ENCODE results near the gene TBC1D3B.
A peak's percentile ranks its signal among the peaks of the same experiment; 100 is the strongest.
"Not testable (repeated sequence)": the region's sequence is repeated elsewhere in the genome, so short reads cannot be mapped to it uniquely, and the experiment has no call there.

Gene TBC1D3B

DNA sequence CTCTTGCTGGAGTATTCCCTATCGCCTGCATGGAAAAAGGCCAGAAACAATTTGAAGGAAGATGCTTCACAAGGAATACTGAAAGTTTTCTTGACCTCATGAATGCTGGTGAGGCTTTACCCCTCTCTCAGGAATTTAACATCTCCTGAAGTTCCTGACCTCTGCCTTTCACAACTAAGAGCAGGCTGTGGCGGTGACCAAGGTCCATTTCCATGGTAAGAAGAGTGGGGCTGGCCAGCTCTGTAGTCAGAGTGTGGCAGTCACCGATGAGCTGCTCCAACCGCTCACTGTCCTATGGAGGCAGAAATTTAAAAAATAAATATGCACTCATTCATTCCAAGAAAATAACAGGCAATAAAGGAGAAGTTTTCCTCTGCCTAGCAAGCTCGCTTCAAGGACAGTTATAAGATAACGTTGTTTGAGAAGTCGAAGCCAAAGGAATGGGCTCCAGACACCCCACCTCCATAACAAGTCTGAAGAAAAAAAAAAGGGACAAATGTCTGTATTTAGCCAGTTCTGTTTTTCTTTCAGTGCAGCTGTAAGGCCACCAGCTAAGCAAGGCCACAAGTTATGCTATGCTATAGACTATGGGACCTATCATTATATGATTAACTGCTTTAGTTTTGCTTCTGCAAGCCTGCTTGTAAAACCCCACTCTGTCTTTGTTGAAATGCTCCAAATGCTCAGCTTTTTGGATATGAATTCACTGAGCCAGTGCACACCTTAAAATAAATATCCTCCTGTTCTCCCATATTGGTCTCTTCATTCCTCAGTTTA lies 28.5 kb upstream of the TBC1D3B start:
- DNase-seq: no peak
- in situ Hi-C loops (cut with MboI; ENCODE audit: low pct_unique_long_range_greater_than_20kb, low sequenced_read_pairs): loop anchor here (25.0 kb wide), 1 partner anchor 93 kb away; the partner anchor contains the start of gene CCL4

DNA sequence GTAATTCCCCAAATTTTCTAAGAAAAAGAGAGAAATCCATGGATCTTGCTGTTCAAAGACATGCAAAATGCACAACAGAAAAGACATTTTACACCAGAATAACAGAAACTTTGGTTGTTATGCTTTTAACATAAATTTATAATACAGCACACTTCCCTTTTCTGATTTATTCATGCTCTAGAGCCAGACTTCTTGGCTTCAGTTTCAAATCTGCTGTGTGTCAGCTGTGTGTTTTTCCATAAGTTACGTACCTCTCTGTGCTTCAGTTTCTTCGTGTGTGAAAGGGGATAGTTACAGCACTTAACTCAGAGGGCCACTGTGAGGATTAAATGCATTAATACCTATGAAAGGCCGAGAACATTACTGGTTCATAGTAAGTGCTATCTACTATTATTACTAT lies 26.9 kb upstream of the TBC1D3B start:
- no peak for DNase-seq
- in situ Hi-C loops (cut with MboI; ENCODE audit: low pct_unique_long_range_greater_than_20kb, low sequenced_read_pairs): loop anchor here (25.0 kb wide), 1 partner anchor 91 kb away; the partner anchor contains the start of gene CCL4

DNA sequence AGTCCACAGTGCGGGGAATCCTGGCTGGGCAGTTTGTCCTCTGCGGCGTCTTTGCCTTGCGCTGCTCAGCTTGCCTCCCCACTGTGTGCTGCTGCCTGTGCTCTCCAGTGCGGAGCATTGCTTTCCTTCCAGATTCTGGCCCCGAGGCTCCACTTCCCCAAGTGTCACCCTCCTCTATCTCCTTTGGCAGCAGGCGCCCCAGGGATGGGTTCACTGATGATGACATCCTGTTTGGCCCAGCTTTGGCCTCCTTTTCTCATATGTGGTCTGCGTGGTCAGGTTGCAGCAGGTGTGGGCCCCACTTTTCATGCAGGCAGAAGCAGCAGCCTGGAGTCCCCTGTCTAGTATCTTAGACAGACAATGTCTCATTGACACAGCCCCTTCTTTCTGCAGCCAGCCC lies 25.1 kb upstream of the TBC1D3B start:
- in situ Hi-C loops (cut with MboI; ENCODE audit: low pct_unique_long_range_greater_than_20kb, low sequenced_read_pairs): loop anchor here (25.0 kb wide), 1 partner anchor 89 kb away; the partner anchor contains the start of gene CCL4
- peak; percentile 36 for DNase-seq

DNA sequence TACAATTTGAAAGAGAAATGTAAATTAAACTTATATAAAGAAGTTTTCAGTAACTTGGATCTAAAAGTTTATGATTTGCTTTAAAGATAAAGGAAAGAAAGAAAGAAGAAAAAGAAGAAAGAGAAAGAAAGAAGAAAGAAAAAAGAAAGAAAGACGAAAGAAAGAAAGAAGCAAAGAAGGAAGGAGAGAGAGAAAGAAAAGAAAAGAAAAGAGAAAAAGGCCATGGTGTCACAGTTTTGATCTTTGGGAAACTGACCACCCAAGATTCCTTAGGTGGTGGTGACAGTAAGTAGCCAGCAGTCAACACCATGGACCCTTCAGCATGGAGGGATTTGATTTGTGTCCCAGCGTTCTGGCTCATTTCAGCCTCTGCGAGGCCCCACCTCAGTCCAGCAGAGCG lies 24.7 kb upstream of the TBC1D3B start:
- in situ Hi-C loops (cut with MboI; ENCODE audit: low pct_unique_long_range_greater_than_20kb, low sequenced_read_pairs): loop anchor here (25.0 kb wide), 1 partner anchor 89 kb away; the partner anchor contains the start of gene CCL4
- not testable (repeated sequence) for DNase-seq

GRCh38 chr17:36198831-36199465 lies 22.5 kb upstream of the TBC1D3B start:
- in situ Hi-C loops (cut with MboI; ENCODE audit: low pct_unique_long_range_greater_than_20kb, low sequenced_read_pairs): no loop called here
- DNase-seq: no peak

DNA sequence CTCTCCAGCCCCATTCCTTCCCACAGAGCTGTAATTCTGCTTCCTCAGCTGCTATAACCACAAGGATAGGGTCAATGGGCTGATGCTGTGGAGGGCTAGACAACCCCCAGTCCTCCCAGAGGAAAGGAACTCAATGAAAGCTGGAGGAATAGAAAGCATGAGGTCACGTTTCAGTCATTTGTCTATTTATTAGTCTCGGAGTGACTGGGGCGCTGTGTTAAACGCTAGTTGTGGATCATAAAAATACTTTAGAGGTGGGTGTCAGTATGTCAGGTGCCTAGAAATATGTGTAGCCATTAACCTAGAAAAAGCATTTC lies 20.9 kb upstream of the TBC1D3B start:
- in situ Hi-C loops (cut with MboI; ENCODE audit: low pct_unique_long_range_greater_than_20kb, low sequenced_read_pairs): no loop called here
- peak; percentile 35 for DNase-seq

DNA sequence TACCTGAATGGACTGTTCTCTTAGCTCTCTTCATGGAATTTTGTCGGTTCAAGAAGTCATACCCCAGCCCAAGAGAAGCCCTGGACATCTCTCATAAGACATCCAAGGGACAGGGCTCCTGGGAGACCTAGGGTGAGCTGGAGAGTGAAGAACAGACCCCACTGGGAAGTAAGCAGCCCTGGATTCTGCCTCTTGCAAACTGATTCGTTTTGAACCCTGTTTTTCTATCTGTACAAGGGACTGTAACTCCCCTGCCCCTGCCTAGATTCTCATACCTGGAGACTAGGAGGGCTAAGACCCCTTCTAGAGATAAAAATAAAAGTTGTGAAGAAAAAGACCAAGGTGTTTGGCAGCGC lies 19.7 kb upstream of the TBC1D3B start:
- in situ Hi-C loops (cut with MboI; ENCODE audit: low pct_unique_long_range_greater_than_20kb, low sequenced_read_pairs): no loop called here
- no peak for DNase-seq

DNA sequence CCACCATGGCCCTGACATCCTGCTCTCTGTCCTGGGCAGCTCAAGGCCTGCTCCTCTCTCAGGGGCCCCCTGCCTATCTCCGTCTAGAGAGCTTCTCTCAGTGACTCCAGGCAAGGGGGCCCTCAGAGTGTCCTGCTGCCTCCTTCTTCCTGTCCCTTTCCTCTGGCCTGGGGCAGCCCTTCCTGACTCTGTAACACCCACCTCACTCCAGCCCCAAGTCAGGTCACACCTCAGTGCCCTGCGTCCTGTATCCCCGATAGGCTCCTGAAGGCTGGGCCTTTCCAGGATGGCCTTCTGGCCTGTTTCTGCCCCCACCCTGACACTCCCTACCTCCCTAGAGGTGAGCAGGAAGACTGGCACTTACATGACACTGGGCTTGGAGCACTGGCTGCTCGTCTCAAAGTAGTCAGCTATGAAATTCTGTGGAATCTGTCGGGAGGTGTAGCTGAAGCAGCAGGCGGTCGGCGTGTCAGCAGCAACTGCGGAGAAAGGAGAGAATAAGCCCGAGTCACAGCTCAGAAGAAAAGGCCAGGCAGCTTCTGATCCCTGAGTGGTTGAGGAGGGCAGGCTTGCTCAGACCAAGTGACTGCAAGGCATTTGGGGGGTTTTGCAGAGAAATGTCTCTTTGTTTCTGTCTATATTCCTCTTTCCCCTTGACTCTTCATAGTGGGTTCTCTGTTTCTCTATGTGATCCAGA lies 19.1 kb upstream of the TBC1D3B start:
- in situ Hi-C loops (cut with MboI; ENCODE audit: low pct_unique_long_range_greater_than_20kb, low sequenced_read_pairs): no loop called here
- no peak for DNase-seq

GRCh38 chr17:36194832-36195433 lies 18.5 kb upstream of the TBC1D3B start:
- DNase-seq; in situ Hi-C loops (cut with MboI; ENCODE audit: low pct_unique_long_range_greater_than_20kb, low sequenced_read_pairs): not testable (repeated sequence)

DNA sequence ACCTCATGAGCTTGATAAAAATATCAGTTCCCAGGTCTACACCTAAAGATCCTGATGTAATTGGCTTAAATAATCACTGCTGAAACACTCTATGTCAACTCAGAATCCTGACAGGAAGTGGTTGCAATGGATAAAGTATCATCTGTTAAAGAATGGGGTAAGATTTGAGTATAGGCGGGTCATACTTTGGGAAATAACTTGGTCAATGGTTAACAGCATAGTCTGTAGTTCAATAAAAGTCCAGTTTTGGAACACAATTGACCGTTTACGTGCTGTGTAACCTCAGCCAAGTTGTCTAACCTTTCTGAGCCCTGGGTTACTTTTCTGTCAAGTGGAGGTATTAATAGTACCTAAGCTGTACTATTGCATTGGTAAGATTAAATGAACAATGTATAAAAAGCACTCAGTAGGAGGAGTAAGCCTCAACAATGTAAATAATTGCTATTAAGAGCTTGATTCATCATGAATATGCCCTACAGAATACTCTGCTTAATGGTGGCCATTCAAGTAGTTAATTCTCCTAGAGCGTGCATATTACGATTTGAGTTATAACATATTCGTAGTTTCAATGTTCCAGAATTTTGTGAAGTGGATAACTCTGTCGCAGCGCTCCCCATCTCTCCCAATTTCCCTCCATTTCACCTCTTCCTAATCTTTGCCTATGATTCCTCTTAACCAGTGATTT lies 17.9 kb upstream of the TBC1D3B start:
- in situ Hi-C loops (cut with MboI; ENCODE audit: low pct_unique_long_range_greater_than_20kb, low sequenced_read_pairs): not testable (repeated sequence)

DNA sequence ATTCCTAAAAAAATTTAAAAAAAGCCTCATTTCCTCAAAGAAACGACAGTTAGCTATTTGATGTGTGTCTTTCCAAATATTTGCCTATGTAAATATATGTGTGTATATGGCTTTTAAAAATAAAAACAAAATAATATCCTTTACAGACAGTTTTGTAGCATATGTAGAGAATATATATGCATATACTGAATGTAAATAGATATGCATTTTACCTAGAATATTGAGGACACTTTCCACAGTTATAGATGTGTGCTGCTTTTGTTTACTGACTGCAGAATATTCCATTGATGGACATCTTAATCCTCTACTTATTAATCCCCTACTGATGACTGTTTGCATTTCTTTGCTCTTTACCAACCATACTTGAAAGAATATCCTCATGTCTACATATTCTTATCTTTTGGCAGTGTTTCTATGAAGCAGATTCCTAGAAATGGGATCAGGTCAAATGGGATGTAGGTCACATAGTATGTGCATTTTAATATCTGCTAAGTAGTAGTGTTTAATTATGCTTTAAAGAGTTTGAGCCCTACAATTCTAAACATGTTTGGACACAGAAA lies 16.9 kb upstream of the TBC1D3B start:
- no peak for DNase-seq
- in situ Hi-C loops (cut with MboI; ENCODE audit: low pct_unique_long_range_greater_than_20kb, low sequenced_read_pairs): no loop called here

More for the DNA sequence above, 17.9 kb upstream of the TBC1D3B start:
- DNase-seq: not testable (repeated sequence)

- in situ Hi-C loops (cut with MboI; ENCODE audit: low pct_unique_long_range_greater_than_20kb, low sequenced_read_pairs); DNase-seq: not testable (repeated sequence)
Measured at GRCh38 chr17:36190549-36191330, 14.3 kb upstream of the TBC1D3B start.

- DNase-seq; in situ Hi-C loops (cut with MboI; ENCODE audit: low pct_unique_long_range_greater_than_20kb, low sequenced_read_pairs): not testable (repeated sequence)
Measured at GRCh38 chr17:36189993-36190392, 13.6 kb upstream of the TBC1D3B start.

GRCh38 chr17:36188891-36189306 lies 12.5 kb upstream of the TBC1D3B start:
- peak; percentile 90 for DNase-seq
- in situ Hi-C loops (cut with MboI; ENCODE audit: low pct_unique_long_range_greater_than_20kb, low sequenced_read_pairs): no loop called here

DNA sequence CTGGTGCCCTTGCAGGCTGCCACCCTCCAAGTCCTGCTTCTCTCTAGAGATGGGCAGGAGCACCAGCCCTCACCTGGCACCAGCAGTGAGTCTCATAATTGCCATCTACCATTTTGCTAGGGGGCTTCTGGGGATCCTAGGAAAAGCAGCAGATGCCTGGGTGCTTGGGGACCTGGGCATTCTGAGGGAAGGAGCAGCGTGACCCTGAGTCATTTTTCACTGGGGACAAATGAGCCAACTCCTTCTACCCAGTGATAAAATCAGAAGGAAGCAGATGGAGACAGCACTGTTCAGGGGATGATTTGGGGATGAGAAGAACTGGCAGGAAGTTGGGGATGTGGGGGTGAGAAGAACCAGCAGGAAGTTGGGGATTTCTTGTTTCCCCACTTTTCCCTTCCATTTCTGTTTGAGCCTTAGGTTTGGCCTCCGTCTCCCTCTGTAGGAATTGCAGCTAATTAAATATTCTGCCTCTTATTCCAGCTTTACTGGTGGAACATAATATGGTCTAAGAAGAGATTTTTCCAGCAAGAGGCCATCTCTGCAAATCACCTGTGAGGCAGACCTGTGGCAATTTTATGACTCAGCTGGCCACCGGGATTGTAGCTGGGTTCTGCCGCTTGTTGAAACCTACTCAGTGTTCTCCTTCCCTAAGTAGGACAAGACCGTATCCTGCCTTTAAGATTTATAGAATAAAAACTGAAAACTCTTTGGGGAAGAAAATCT lies 11.7 kb upstream of the TBC1D3B start:
- DNase-seq: peak; percentile 48
- in situ Hi-C loops (cut with MboI; ENCODE audit: low pct_unique_long_range_greater_than_20kb, low sequenced_read_pairs): not testable (repeated sequence)

GRCh38 chr17:36186810-36187763 lies 10.7 kb upstream of the TBC1D3B start:
- in situ Hi-C loops (cut with MboI; ENCODE audit: low pct_unique_long_range_greater_than_20kb, low sequenced_read_pairs): not testable (repeated sequence)

More at GRCh38 chr17:36186810-36187763, 10.7 kb upstream of the TBC1D3B start:
- DNase-seq: not testable (repeated sequence)
